HG03280 (cell line): ENCODE results near the gene SLC25A22.

Source experiments
- ATAC-seq: cut with Tn5 transposase; IDR thresholded peaks from one replicate; pipeline ENCODE4 v1.9.1; 2021; ENCODE audit warnings: mild to moderate bottlenecking, moderate library complexity; ENCODE audit not compliant: unreplicated experiment

The SLC25A22 gene

DNA sequence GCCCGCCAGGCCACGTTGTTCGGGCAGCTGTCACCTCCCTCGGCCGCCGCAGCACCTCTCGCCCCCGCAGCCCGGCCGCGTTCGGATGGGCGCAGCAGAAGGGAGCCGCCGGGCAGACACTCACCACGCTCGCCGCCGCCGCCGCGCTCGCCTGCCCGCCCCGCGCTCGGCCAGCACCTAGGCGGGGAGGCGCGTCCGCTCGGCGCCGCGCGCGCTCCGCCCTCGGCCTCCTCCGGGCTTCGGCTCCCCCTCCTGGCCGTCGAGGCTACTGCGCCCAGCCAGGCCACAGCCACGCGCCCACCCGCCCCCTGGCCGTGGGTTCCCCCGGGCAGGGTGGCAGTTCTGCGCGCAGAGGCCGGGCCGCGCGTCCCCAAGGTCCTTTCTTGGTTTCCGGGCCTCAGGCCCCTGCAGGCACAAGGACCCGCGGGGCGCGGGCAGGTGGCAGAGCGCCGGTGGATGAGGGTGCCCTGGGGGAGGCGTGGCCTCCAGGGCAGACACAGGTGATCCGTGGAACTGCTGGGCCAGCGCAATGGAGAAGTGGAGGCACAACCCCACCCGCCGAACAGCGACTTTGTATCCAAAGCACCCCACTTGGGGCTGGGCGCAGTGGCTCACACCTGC, at the start of gene SLC25A22:
SLC25A22 (minus strand) TSS at position 189 of the 621 bp plus-strand sequence. CDS start 3,275 bp downstream, outside the sequence.
- ATAC-seq: peak; percentile 60

DNA sequence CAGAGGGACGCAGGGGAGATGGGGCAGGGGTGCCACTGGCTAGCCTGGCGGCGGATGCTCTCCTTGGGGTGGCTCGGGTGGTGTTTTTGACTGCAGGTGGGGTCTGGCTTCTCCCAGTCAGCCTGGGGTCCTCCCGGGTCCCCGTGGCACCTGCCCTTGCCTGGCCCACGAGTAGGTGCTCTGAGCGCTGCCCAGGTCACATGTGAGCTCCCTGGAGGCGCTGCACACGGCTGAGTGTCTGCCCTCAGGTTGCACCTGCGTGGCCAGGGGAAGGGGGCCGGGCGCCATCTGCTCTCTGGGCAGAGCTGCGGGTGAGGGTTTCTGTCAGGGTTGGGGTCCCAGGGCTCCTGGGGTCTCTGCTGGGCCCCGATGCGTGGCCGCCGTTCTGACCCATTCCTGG, 49.8 kb upstream of the SLC25A22 start:
- no peak for ATAC-seq

DNA sequence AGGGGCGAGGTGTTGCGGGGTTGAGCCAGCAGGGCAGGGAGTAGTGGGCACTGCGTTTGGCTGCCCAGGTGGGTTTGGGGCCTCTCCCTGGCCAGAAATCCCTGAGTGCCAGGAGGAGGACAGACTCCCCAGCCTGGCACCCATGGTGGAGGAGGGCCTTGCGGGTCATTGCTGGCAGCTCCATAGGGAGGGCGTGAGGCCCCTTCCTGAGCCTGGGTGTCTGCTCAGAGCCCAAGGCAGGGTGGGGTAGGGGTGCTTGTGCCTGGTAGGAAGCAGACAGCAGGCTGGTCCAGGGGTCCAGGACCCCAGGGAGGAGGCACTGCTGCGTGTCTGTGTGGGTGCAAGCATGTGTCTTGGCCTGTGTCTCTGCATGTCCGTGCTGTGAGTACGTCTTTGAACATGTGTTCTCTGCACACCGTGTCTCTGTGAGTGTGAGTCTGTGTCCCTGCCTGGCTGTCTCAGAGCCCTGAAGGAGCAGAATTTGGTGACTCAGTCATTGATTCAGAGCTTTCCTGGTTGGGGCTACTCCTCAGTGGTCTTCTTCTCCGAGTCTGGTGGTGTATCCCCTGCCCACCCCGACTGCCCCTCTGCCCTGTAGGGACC, 48.5 kb upstream of the SLC25A22 start:
- ATAC-seq: no peak

DNA sequence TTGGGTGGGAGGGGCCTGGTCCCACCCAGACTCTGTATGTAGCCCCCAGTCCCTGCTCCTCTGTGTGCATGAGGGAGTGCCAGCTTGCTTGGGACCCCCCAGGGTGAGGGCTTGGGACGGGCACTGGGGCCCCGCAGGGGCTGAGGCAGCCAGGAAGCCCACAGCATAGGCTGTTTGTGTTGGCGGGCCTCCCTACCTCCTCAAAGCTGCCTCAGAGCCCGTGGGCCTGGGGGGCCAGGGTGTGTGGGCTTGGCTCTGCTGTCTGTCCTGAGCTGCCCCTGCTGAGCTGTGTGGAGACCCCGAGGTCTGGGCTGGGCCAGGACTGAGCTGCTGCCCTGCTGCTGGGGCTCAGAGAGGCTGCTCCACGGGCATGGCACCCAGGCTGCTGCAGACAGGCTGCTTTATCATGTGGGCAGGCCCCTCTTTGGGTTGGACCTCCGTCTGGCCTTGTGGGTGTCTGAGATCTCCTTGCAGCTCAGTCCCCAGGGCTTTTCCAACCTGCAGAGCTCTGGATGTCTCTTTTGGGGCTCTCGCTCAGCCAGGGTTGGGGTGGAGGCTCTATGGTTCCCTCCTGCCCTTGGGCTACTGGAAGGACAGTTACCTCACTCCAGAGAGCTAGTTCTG, 47.9 kb upstream of the SLC25A22 start:
- ATAC-seq: no peak

DNA sequence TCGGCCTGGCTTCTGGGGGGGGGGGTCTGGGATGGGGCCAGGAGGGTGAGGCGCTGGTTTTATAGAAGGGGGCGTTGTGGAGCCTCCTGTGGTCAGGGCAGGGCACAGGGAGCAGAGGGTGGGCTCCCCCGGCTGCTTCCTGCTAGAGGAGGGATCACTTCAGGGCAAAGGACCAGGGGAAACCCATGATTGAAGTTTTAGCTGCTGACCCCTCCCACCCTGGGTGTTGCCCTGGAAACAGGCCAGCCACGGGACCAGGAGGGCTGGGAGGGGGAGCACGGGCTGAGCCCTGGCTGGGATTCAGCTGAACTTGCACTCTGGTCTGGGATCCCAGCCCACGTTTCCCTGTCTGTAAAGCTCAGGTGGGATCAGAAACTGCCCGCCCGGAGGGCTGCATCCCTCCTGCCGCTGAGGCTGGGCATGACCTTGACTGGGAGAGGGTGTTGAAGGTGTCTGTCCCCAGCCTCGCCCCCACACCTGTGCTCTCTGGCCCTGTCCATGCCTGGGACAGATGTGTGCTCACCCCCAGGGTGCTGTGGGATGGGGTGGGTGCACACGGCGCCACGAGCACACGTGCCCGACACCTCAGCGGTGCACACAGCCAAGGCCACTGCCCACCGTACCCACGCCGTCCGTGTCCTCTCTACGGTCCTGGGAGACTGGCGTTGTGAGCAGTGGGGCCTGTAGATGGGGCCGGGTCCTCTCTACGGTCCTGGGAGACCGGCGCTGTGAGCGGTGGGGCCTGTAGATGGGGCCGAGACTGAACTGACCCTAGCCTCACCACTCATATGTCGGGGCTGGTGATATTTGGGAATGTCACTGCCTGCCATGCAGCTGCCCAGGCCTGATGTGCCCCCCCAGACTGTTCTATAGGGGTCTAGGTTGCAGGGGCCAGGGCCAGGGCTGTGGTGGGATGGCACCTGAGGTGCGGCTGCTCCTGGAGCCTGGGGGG, 46.9 kb upstream of the SLC25A22 start:
- no peak for ATAC-seq

DNA sequence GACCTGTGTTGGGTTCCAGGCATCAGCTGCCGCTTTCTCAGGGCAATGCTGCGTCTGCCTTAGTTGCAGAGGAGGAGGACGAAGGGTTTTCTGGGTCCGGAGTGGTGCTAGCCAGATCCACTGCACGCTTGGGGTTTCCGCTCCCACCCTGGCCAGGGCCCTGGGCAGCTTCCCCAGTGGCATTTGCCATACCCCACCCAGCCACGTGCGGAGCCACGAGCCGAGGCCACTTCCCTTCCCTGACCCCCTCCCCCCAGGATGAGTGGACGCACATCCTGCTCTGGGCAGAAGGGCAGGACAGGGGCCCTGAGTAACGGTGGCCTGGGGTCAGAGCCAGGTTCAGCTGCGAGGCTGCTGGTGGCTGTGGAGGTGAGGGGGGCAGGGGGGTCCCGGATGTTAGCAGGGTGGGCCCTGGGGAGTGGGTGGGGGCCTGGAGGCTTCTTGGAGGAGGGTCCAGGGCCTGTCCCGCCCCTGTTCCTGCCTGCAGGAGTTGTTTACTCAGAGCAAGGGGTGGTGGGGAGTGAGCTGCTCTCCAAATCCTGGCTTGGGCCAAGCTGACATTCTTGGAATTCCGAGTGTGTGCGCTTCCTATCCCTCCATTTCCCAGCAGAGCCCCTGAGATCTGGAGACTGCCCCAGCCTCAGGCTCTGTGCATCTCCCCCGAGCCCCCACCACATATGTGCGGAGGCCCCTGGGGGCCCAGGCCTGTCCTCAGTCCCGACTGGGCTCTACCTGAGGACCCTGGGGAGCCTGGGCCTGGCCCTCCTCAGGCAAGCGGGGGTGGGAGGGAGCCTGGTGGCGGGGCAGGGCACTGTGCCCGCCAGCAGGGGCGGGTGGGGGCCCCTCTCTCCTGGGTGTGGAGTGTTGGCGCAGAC, 46.0 kb upstream of the SLC25A22 start:
- no peak for ATAC-seq

DNA sequence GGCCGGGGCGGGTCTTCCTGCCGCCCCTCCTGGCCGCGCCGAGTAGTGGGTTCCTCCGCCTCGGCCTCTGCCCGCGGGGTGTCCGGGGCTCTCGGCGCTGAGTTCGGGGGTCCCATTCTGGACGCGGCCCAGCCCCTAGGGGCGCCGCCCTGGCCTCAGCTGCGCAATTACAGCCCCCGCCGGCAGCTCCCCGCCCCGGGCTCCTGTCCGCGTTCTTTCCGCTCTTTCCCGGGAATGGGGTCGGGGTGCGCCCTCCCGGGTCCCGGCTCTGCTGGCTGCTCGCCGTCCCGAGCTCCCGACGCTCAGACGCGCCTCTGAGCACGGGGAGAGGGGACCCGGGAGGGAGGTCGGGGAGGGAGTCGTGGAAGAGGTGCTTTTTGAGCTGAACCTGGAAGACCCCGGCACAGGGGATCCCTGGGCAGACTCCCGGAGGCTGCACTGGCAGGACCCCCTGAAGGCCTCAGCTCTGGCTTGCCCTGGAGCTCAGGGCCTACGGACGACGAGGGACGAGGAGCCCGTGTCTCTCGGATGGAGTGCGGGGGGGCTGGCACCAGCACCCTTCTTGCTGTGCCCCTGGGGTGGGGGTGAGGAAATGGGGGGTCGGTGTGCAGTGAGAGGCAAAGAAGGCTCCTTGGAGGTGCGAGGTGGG, 45.1 kb upstream of the SLC25A22 start:
- ATAC-seq: no peak

DNA sequence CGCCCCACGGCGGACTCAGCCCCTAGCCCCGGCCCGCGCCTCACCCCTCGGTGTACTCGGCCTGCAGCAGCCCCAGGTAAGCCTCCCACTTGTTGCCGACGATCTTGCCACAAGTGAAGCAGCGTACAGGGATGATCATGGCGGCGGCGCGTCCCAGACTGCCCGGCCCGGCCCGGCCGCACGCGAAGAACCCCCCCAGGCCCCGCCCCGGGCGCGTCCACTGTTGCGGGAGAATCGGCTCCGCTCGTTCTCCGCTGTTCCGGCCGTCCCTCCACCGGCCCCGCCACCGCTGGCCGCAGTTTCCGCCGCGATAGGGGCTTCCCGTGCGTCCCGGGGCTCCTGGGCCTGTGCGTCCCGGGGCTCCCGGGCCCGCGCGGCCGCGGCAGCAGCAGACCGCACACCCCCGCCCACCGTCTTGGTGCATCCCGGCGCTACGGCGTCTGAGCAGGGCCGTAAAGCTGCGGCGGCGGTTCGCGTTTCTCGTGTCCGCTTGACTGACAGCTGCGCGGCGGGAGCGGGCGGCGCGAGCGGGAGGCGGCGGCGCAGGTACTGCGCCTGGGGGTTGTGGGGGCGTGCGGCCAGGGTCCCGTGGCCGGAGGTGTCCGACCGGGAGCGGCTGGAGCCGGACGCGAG, 44.4 kb upstream of the SLC25A22 start, which contains the start of the genes POLR2L and TSPAN4:
POLR2L (minus strand) TSS at position 160 of the 633 bp plus-strand sequence; CDS start at position 139, 21 bp downstream.
TSPAN4 (plus strand) TSS at position 483 of the 633 bp plus-strand sequence. CDS start 7,453 bp downstream, outside the sequence.
- ATAC-seq: peak; percentile 66

DNA sequence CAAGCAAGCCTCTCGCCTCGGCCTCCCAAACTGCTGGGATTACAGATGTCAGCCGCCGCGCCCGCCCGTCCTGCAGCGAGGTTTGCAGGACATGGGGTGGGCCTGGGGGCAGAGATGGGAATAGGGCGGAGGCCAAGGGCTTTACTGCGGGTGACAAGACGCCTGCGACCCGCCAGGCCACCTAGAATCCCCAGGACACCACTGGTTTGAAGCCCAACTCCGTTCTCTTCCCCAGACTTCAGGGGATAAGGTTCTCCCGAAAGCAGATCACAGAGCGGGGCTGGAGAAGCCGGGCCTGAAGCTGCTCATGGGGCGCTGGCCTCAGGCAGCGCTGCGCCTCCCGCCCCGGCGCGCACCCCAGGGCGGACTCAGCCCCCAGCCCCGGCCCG, 43.9 kb upstream of the SLC25A22 start:
- ATAC-seq: peak; percentile 6

DNA sequence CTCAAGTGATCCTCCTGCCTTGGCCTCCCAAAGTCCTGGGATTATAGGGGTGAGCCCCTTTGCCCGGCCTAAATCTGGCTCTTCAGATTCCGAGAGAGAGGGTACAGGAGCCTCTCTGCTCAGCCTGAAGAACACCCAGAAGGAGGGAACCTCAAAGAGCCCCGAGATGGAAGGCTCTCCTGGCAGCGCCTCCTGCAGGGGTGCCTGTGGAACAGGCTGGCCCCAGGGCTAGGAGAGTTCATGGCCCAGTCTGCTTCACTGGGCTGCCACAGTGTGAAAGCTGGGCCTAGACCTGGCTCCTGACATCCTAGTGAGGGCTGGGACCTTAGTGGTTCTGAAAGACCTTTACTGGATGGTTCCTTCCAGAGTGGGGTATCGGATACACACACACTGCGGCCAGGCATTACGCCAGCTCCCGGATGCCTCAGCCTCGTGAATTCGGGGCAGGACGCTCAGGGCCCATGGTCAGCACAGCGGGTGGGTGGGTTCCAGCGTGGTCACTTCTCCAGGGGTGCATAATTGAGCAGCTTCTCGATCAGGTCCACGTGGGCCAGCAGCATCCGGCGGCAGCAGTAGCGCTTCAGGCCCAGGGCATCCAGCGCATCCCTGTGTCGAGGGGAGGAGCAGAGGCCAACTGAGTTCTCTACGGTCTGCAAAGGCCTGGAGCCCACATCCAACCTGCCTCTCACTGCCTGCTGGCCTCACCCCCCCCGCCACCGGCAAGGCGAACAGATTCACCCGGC, 42.0 kb upstream of the SLC25A22 start:
- ATAC-seq: no peak

DNA sequence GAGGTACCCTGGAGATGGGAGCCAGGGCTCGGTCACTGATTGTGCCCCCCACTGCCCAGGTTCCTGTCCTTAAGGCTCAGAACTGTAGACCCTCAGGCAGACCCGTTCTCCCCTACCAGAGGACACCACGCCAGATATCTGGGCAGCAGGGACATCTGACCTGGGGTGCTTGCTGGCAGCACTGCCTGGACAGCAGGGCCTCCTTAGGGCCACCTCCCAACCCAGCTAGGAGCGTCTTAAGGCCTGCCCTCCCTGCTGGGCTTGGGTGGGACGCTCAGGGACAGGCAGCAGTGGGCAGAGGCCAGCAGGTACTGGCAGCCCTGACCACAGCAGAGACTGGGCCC, 41.2 kb upstream of the SLC25A22 start:
- ATAC-seq: no peak

DNA sequence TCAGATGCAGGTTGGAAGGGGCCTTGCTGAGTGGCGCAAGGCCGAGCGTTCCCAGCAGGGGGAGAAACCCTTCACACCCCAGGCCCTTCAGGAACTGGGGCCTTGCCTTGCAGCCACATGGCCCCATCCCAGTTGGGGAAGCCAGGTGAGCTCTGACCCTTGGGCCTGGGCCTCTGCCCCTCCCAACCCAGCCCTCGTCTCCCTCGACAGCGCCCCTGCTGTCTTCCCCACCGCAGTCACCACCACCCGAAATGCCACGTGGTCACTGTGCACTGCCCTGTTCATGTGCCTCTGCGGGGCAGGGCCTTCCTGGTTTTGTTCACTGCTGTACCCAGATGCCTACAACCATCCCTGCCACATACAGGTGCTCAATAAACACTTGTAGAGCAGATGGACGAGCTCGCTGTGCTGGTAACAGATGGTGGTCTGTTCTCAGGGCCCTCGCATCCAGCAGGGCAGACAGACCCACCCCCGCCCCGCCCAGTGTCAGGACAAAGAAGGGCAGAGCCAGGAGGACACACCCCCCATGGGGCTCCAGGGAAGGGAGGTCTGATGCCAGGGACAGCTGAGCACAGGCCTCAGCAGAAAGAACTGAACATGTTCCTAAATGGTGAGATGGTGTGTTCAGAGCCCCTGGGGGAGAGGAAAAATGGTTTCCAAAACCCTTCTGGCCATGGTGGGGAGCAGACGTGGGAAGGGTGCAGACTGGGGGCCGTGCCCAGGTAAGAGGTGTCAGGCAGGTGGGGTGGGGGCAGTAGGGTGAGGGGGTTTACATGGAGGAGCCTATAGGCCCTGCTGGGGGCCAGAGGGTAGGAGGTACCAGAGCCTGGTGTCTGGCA, 40.6 kb upstream of the SLC25A22 start:
- no peak for ATAC-seq

DNA sequence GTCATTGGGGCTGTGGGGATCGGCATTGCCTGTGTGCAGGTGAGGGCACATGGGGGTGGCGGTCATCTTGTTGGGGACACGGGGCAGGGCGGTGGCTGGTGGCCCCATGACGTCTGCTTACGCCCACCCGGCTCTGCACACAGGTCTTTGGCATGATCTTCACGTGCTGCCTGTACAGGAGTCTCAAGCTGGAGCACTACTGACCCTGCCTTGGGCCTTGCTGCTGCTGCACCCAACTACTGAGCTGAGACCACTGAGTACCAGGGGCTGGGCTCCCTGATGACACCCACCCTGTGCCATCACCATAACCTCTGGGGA, 39.9 kb upstream of the SLC25A22 start:
- ATAC-seq: no peak

DNA sequence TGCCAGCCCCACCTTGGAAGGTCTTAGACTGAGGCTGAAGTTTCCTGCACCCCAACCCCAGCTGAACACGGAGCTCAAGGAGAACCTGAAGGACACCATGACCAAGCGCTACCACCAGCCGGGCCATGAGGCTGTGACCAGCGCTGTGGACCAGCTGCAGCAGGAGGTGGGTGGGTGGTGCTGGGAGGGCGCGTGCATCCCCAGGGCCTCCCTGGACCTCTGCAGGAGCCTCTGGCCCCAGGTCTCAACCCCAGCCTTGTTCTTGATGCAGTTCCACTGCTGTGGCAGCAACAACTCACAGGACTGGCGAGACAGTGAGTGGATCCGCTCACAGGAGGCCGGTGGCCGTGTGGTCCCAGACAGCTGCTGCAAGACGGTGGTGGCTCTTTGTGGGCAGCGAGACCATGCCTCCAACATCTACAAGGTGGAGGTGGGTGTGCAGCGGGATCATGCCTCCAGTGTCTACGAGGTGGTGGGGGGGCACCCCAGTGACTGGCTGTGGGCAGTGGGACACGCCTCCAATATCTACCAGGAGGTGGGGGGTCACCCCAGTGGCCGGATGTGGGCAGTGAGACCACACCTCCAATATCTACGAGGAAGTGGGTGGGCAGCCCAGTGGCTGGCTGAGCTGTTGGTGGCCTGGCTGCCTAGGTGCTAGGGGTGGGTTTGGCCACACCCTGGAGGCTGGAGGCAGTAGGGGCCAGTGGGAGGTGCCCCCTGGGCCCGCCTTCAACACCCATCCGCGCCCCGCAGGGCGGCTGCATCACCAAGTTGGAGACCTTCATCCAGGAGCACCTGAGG, 39.3 kb upstream of the SLC25A22 start:
- no peak for ATAC-seq

DNA sequence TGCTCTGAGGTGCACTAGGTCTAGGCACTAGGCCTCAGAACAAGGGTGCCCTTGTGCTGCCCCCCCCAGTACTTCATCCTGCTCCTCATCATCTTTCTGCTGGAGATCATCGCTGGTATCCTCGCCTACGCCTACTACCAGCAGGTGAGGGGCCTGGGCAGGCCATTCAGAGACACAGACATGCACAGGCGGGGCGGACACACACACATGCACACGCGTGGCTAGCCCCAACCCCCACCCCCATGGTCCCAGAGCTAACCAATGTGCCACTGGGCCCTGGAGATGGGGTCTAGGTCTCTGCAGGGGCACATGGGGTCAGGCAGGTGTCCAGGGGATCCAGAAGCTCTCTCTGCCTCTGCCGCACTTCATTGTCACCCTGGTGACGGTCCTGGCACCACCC, 38.6 kb upstream of the SLC25A22 start:
- no peak for ATAC-seq

DNA sequence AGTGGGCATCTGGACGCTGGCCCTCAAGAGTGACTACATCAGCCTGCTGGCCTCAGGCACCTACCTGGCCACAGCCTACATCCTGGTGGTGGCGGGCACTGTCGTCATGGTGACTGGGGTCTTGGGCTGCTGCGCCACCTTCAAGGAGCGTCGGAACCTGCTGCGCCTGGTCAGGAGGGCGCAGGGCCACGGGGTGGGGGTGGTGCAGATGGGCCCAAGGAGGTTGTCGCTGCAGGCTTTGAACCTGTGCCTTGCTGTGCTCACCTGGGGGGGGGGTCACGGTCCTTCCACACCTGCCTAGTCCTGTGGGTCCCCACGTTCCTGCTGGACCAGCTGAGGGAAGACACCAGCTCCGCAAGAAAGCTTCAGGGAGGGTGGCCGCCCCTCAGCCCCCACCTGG, 38.2 kb upstream of the SLC25A22 start:
- no peak for ATAC-seq
